HG02852 (cell line): ENCODE results near the gene SAMD9L.

Experiments used
- ATAC-seq: cut with Tn5 transposase; IDR thresholded peaks from one replicate; pipeline ENCODE4 v1.9.1; 2021; ENCODE audit warnings: mild to moderate bottlenecking, moderate library complexity; ENCODE audit not compliant: unreplicated experiment

The SAMD9L gene

GRCh38 chr7:93148144-93148543 is at the start of gene SAMD9L:
Gene SAMD9L, minus strand, starts transcription at chr7:93148385. Its CDS starts 12,414 bp downstream, at chr7:93135971.
- peak; percentile 58 for ATAC-seq

DNA sequence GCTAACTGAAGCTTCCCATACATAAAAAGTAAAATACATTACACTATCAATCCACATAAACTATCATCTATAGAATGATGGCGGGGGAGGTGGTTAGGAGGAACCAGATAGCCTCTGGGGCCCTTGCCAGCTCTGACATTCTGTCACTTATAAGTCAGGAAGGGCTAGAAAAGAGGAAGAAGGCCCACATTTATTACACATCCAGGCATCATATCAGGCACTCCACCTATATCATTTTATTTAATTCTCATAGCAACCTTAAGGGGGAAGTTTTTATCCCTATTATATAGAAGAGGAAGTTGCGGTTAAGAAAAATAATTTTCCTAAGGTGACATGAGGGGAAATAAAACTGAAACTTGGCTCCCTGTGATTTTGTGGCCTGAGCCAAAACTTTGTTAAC is 48.2 kb upstream of the SAMD9L start:
- ATAC-seq: no peak

- no peak for ATAC-seq
These were observed 46.2 kb upstream of the SAMD9L start for GRCh38 chr7:93194386-93194785.

DNA sequence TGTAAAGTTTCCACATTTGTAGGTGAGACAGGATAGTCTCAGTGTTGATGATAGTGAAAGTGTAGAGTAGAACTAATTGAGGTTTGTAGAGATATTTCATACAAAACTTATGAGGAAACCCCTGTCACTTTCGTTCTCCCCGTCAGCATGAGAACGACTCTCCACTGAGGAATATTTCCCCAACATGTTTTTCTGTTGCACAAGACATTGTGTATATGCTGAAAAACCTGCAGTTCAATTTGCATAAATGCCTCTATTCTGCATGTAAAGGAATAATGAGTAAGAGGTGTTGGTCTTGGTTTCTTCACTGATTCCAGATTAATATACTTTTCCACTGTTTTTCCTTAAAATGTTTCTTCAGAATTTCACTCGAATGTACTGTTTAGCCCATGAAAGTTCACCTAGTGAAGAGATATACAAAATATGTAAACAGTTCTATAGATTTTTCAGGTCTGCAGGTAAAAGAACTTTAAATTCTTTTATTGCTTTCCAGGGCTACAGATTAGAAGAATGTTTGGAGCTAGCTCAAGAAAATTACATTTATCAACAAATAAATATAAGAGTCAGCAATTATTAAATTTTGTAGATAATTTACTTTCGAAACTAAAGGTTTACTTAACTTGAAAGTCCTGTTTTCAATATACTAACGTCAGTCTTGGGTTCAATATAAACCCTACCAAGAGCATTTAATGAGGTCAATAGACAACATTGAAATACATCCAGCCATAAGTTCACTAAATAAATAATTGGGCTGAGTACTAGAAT is 40.9 kb upstream of the SAMD9L start:
- ATAC-seq: no peak

DNA sequence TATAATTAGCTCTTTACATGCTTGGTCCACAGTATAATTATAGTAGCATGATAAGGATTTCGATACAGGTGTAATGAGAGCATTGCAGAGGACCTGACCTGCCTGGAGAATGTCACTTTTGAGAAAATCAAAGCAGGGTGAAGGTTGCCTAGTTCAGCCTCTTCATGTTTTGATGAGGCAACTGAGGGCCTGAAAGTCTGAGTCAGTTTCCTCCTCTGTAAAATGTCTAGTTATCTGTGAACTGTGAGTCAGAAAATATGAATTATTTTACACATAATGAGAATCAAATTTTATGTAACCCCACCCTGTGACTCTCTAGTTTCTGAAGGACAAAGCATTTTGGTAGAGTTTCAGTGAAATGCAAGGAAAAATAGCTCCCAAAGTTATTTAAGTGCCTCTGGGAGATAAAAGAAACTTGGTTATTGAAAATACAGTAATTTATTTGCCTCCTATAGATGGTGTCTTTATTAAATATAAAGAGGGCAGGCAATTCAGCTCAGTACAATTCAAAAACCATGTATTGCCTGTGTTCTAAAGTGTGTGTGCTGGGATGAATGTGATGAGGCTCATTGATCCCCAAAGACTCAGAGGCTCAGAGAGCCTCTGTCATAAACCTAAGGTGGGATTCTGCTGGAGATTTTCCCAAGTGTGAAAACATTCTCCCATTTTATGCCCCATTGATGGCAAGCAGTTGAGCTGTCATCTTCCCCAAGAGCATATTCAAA is 37.3 kb upstream of the SAMD9L start:
- ATAC-seq: no peak

GRCh38 chr7:93179173-93179572 is 31.0 kb upstream of the SAMD9L start:
- no peak for ATAC-seq

- ATAC-seq: no peak
These were observed 30.0 kb upstream of the SAMD9L start for GRCh38 chr7:93178213-93178612.

DNA sequence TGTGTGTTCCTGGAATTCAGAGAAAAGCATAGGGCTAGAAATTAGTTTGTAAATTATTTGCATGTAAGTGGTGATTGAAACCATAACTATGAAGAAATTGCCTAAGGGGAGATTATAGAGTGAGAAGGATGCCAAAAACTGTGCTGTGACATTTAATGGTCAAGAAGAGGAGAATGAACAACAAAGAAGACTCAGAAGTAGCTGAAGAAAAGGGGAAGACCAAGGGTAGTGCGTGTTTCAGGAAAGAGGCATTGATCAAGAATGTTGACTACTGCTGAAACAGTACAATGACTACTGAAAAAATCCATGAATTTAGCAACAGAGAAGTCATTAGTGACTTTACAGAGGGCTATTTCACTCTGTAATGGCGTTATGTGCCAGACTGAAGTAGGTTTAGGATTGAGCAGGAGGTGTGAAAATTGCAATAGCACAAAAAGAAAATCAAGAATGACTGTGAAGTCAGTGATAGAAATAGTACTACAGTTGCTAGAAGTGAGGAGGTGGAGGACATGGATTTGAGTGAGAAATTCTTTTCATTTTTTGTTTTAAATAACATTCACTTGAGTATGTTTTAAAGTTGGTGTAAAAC is 28.9 kb upstream of the SAMD9L start:
- ATAC-seq: no peak

DNA sequence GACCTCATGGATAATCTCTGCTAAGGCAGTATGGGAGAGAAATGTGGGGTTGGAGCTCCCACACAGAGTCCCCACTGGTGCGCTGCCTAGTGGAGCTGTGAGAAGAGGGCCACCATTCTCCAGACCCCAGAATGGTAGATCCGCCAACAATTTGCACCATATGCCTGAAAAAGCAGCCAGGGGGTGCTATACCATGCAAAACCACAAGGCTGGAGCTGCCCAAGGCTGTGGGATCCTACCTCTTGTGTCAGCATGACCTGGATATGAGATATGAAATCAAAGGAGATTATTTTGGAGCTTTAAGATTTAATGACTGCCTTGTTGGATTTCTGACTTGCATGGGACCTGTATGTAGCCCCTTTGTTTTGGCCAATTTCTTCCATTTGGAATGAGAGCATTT is 27.0 kb upstream of the SAMD9L start:
- ATAC-seq: no peak

GRCh38 chr7:93172683-93173082 is 24.5 kb upstream of the SAMD9L start:
- no peak for ATAC-seq

- no peak for ATAC-seq
These were observed 23.5 kb upstream of the SAMD9L start for GRCh38 chr7:93171606-93172226.

DNA sequence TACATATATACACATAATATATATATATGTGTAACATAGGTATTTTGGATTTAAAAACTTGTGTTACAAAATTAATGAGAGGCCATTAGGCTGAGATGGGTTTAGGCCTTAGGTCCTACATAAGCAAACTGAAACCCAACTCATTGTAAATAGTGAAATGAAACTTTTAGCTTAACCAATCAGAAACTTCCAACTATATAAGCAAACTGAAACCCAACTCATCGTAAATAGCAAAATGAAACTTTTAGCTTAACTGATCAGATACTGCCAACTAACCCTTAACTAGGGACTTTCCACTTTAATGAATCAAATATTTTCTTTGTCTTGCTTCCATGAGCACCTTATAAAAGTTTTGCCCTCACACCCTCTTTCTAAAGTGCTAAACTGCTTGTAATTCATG is 17.3 kb upstream of the SAMD9L start:
- peak; percentile 100 for ATAC-seq

- no peak for ATAC-seq
These were observed 16.6 kb upstream of the SAMD9L start for GRCh38 chr7:93164766-93165165.

- ATAC-seq: no peak
These were observed 13.1 kb upstream of the SAMD9L start for GRCh38 chr7:93161181-93161762.

DNA sequence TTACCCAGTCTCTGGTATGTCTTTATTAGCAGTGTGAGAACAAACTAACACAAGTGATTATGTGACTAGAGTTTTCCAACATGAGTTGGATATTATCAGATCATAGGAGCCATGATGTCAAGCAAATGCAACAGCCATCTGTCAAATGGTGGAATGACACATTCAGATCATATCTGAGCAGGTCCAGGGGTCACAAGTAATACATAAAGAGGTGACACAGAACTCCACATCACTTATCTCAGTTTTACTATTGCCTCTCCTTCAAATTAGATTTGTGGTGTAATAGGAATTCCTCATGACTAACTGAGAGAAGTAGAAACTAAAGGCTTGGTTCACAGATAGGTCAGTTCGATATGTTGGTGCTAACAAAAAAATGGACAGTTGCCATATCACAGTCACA is 12.2 kb upstream of the SAMD9L start:
- no peak for ATAC-seq

DNA sequence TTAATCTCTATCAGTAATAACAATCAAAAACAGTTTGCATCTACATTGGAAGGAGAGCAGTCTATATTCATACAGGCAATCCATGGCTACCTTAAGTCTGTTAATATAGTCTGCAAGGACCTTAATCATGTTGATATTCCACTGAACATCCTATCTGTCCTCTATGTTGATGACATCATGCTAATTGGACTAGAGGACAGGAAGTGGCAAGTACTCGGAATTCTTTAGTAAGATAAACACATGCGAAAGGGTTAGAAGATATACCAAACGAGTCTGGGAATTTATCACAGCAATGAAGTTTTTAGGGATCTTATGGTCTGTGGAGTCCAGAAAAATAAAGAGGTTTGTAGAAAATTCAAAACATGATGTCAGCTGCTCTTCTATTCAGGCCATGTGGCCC is 11.3 kb upstream of the SAMD9L start:
- ATAC-seq: no peak

DNA sequence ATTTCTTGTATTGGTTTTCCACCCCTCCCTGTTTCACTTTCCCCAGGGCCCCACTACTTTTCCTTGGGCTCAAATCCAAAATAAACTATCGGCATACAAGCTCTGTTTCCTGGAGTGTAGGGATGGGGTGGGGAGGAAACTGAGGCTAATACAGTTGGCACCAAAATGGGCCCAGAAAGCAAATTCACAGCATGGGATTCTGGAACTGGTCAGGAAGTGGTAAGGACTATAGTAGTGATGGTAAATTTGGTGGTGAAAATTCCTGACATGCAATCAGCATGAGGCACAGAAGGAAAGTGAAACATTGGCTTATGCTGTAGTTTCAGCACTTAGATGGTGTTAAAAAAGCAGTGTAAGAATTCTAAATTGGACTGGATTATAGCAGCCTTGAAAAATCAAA is 8.7 kb upstream of the SAMD9L start:
- no peak for ATAC-seq

GRCh38 chr7:93150200-93150835 is 2.1 kb upstream of the SAMD9L start:
- no peak for ATAC-seq

- no peak for ATAC-seq
These were observed 542 bp upstream of the SAMD9L start for GRCh38 chr7:93148727-93149126.

DNA sequence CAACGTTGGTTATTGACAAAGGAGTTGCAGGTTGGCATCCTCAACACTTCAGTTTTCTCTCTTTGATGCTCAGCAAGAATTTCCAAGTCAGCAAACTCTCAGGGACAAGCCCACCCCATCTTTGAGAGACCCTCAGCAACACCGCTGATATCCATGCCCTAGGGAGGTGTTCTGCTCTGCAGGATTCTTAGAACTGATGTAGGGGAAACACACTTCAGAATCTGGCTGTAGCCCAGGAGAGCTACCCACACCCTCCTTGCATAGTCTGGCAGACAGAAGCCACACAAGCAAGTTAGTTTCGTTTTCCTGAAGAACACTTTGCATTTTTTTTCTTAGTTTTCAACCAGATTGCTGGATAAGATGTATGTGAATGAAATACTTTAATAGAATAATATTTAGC is 822 bp downstream of the SAMD9L start:
- ATAC-seq: peak; percentile 75
